HG02943 (cell line): ENCODE measurements around the gene GRK1.

Source experiments
- ATAC-seq: cut with Tn5 transposase; IDR thresholded peaks from one replicate; pipeline ENCODE4 v1.9.1; 2021; ENCODE audit warnings: mild to moderate bottlenecking, low read depth, moderate library complexity; ENCODE audit not compliant: unreplicated experiment

The GRK1 gene

GRCh38 chr13:113768018-113768905, 101.2 kb downstream of the GRK1 start:
- ATAC-seq: no peak

DNA sequence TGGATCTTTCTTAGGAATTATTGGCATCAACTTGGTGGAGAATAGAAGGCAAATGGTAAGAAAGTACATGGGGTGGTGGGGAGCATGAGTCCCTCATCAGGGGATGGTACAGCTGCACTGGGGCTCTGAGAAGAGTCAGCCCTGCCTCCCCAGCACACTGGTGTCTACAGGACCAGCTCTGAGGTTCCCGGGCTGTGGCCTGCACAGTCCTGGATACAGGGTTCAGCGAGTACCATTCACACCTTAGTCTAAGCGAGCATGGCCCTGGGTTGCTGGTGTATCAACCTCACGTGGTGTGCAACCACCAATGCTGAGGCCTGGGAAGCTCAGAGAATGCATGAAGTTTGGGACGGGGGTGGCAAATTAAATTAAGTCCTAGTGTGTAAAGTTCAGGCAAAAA, 102.1 kb downstream of the GRK1 start:
- no peak for ATAC-seq

DNA sequence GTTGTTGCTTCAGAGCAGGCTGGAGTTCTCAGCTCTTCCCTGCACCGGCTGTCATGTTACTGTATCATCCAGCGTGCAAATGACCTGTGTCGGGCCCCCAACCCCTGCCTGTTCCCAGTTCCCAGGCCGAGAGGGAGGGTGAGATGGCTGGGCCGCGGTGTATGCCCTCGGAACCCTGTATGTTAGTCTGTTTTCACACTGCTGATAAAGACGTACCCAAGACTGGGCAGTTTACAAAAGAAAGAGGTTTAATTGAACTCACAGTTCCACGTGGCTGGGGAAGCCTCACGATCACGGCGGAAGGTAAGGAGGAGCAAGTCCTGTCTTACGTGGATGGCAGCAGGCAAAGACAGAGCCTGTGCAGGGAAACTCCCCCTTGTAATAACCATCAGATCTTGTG, 102.9 kb downstream of the GRK1 start:
- ATAC-seq: no peak

- no peak for ATAC-seq
Observed at GRCh38 chr13:113770441-113770840, 103.4 kb downstream of the GRK1 start.

GRCh38 chr13:113770937-113771336, 103.9 kb downstream of the GRK1 start:
- no peak for ATAC-seq

DNA sequence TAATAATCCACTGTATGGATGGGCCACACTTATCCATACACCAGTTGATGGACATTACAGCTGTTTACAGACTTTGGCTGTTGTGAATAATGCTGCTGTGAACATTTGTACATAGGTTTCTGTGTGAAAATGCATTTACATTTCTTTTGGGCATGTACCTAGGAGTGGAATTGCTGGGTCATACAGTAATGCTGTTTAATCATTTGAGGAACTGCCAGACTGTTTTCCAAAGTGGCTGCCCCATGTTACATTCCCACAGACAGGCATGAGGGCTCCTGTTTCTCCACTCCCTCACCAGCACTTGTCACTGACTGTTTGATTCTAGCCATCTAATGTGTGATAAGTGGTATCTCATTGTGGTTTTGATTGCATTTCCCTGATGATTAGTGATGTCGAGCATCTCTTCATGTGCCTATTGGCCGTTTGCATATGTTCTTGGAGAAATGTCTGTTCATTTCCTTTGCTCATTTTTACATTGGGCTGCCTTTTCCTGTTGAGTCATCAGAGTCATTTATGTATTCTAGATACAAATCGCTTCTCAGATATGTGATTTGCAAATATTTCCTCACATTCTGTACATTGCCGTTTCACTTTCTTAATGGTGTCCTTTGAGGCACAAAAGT, 104.8 kb downstream of the GRK1 start:
- ATAC-seq: no peak

- no peak for ATAC-seq
Observed at GRCh38 chr13:113774177-113775107, 107.4 kb downstream of the GRK1 start.

- no peak for ATAC-seq
Observed at GRCh38 chr13:113775451-113776145, 108.6 kb downstream of the GRK1 start.

- no peak for ATAC-seq
Observed at GRCh38 chr13:113776231-113777125, 109.5 kb downstream of the GRK1 start.

DNA sequence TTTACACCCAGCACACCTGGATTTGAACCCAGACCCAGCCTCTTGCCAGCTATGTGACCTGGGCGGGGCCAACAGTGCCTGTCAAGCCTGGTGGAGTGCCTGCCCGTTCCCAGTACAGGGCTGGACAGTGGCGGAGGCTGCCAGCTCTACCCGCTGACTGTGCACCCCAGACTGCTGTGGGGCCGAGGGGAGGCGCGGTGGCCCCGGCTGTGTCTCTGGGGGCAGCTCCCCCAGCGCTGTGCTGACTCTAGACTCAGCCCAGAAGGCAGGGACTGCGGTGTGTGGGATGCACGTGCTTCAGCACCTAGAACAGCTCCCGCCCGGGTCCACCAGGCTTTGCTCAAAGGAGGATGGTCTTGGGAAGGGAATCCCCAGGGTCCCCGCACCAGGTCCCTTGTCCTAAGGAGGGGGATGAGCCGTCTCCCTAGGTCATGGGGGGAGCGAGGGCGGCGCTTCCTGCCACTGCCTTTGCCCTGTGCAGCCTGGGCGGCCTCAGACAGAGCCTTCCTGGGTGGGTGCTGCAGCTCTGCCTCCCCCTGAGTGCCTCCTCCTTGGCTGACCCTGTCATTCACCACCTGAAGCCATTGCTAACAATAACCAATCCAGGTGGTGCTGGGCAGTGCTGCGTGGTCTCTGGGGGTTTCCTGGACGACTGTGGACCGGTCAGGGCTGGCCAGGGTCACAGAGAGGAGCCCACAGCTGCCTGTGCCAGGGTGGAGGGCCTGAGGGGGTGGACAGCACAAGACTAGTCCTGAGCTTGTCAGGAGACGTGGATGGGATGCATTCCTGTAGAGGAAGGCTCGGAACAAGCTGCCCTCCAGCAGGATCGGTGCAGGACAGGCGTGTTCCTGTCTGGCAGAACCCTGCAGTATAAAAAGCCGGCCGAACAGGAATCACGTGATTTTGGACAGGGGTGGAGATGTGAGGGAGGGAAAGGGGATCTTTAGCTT, 110.6 kb downstream of the GRK1 start:
- ATAC-seq: no peak

DNA sequence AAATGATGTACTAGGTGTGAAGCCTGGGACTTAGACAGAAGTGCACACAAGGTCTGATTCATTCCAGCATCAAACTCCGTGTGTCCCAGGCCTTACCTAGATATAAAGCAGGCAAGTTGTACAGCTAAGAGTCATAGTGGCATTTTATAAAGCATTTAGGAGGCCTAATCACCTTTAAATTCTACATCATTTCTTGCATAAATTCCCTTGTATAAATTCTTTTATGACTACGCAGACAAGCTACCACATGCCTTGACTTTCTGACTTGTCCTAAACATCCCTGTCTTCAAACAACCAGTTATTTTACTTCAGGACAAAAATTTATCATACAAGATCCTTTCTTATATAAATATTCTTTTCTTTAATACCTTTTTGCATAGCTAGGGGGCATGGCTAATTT, 114.6 kb downstream of the GRK1 start:
- ATAC-seq: no peak

DNA sequence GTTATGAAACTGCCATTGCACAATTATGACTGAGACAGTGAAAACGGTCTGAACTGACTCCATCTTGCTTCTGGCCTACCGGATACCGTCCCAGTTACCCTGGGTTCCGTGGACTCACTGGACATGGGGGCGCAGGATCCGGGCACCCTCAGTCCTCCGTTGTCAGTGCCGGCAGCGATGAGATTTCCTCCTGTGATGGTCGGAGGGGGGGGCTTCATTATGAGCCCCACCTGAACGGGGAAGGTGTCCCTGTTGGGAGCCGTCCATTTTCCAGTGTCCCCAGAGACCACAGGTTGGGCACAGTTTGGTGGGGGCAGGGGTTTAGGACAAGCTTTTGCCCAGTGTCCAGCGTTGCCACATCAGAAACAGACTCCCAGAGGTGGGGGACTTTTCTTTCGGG, 115.5 kb downstream of the GRK1 start:
- no peak for ATAC-seq

GRCh38 chr13:113783200-113783881, 116.3 kb downstream of the GRK1 start:
- ATAC-seq: no peak

DNA sequence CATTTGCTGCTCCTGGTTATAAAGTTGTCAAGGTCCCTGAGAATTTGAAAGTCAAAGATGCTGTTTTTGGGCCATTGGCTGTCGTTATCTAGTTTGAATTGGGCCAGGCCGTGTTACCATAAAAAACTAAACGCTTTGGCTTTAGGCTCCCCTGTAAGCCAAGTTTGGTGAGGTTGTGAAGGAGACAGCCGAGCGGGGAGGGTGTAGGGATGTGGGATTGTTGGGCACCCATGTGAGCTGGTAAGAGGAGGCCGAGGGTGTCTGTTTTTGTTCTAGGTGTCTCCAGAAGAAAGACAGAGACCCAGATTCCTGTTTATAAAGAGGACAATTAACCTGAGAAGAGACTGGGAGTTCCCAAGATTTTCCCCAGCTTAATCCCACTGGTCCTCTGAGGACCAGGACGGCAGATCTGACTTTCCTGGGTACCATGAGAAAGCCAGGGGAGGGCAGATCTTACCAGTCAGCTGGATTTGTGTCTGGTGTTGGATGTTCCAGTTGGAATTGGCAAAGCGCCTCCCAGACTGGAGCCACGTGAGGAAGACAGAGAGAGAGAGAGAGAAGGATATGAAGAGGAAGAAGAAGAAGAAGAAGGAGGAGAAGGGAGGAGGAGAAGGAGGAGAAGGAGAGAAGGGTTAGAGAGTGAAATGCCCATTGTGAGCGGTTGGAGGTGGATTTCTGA, 117.1 kb downstream of the GRK1 start:
- no peak for ATAC-seq

GRCh38 chr13:113784645-113785024, 117.6 kb downstream of the GRK1 start:
- ATAC-seq: no peak

- ATAC-seq: no peak
Observed at GRCh38 chr13:113785051-113786010, 118.3 kb downstream of the GRK1 start.
